Measurements from ENCODE around the gene GPSM1.

DNA sequence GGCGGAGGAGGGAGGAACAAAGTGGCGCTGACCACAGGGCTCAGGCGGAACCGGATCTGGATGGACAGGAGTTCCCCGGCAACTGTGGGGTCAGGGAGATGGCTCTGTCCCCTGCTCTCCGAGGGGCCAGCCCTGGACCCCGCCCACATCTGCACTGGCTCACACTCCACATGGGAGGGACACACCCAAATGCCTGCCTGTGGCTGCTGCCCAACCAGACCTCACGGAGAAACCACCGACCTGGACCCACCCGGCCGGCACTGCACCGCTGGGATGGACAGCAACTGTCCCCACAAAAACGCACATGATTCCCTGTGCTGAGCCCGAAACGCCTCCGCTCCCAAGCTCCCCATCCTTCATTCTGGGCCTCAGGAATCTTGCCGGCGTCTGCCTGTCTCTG lies 28.2 kb upstream of the GPSM1 start:
- TF ChIP-seq EZH2 (IDR thresholded peaks at IDR 0.05), result no peak
- no peak for TF ChIP-seq POLR2AphosphoS5 (IDR thresholded peaks at IDR 0.05; ENCODE audit: borderline replicate concordance, low read depth, low read length)
- no peak for TF ChIP-seq FOXP2 (optimal IDR thresholded peaks at IDR 0.05; ENCODE audit: control extremely low read depth, extremely low read length, insufficient read depth)
